Stimulated activated CD8-positive, alpha-beta memory T cell treated with anti-CD3 and anti-CD28 coated beads, Interleukin-7, amount 100 ng/mL, for 1 hour (primary cell): ENCODE data around the gene A1BG.

ENCODE experiments used
- DNase-seq, 2 donors: peaks; one replicate each; pipeline ENCODE4 v3.0.0-alpha.2; 2020; ENCODE audit warnings: low read depth in 2 of 2

Gene A1BG, protein sequence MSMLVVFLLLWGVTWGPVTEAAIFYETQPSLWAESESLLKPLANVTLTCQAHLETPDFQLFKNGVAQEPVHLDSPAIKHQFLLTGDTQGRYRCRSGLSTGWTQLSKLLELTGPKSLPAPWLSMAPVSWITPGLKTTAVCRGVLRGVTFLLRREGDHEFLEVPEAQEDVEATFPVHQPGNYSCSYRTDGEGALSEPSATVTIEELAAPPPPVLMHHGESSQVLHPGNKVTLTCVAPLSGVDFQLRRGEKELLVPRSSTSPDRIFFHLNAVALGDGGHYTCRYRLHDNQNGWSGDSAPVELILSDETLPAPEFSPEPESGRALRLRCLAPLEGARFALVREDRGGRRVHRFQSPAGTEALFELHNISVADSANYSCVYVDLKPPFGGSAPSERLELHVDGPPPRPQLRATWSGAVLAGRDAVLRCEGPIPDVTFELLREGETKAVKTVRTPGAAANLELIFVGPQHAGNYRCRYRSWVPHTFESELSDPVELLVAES

DNA sequence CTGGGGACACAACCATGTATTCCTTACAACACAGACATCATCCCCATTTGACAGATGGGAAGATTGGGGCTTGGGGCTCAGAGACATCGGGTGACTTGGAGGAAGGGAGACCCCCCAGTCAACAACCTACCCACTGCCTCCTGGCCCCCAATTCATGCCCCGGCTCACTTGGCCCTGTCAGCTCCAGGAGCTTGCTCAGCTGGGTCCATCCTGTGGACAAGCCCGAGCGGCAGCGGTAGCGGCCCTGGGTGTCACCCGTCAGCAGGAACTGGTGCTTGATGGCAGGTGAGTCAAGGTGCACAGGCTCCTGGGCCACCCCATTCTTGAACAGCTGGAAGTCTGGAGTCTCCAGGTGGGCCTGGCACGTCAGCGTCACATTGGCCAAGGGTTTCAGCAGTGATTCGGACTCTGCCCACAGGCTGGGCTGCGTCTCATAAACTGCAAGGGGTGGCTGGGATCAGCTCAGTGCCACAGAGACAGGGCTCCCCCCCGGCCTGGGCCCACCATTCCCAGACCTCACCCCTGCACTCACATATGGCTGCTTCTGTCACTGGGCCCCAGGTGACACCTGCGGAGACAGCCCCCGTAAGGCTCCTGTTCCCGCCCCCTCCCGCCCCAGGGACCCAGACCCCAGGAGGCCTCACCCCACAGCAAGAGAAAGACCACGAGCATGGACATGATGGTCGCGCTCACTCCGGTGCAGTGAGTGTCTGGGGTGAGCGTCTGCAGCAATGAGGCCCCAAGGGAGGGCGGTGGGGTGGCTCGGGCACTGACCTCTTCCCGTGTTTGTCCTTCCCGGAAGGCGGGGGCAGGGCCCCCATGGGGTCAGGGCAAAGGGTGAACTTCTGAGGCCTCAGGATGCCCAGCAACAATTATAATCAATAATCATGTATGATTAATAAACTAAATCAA, at the start of gene A1BG:
TSS of gene A1BG (minus strand) at position 733 of the 912 bp plus-strand sequence. CDS start at position 678, 55 bp downstream.
- no peak for DNase-seq

DNA sequence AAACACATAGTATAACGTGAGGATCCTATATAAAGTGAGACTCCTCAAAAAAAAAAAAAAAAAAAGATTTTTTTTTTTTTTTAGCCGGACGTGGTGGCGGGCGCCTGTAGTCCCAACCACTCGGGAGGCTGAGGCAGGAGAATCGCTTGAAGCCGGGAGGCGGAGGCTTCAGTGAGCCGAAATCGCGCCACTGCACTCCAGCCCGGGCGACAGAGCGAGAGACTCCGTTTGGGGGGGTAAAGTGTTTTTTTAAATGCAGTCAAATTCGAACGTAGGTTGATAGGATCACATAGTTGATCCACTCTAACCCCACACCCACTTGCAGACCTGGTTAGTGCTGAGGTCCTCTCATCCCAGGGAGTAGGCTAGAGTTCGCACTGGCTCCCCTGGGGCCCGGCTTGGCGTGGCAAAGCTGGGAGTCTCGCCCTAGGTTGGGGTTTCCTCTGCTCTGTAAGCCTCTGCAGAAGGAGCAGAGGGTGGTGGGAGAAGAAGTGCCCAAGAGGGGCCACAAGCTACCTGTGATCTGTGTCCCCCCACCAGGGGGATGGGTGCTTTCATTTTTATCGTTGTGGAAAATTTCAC, 48.6 kb upstream of the A1BG start:
- no peak for DNase-seq

DNA sequence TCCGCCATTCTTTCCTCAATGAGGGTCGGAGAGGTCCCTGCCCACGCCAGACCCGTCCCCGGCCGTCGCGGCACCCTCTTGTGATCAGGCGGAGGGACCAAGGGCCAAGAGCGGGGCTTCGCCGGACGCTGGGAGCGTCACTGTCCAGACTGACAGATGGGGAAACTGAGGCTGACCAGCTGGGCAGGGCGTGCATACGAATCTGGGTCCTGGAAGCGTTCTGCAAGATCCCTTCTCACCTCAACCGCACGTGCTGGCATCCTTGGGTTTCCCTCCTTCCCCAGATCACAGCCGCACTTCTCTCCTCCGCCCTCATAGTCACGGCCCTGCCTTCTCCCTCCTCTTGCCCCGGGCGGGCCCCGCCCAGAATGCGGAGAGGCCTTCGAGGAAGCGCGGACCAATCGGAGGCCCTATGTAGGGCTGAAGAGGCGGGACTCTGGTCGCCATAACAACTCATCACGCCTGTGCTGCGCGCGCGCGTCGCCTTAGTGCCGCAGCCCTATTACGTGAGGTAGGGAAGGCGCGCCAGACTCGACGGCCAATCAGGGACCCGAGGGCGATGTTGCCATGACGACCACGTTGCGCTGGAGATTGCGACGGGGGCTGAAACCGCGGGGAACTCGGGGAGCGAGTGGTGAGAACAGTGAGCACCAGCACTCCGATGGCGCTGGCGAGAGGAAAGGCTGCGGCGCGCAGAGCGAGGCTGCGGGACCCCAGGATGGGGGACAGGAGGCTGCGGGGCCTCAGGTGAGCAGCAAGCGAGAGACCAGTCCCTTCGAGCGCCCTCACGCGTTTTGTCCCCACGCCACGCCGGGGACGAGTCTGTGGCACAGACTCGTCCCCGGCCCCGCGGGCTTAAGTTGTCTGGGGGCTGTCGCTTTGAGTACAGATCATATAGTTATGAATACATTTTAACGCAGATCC, 47.9 kb upstream of the A1BG start:
- peak; percentile 97 to 98 for DNase-seq

DNA sequence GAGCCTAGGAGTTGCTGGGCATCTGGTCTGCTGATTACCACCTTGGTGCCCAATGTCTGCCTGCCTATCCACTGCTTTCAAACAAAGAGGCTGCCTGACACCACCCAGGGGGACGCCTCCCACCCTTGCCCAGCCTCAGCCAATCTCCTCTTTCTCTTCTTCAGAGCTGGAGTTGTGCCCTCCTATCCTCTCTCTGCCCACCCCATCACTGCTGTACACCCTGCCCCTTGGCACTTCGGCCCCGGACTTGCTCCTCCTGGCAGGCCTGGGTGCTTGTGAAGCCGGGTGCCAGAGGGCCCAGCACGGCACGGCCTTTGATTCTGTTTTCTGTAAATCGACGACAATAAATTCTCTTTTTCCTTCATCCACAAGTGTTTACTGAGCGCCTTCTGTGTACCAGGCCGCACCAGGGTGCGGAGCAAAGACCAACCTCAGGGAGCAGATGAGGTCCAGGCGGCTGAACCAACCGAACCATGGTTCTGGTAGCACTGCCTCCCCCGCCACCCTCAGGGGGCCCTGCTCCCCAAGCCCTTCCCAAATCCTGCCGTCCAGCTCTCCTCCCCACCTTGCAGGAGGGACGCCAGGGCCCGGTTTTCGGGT, 47.1 kb upstream of the A1BG start:
- no peak for DNase-seq

DNA sequence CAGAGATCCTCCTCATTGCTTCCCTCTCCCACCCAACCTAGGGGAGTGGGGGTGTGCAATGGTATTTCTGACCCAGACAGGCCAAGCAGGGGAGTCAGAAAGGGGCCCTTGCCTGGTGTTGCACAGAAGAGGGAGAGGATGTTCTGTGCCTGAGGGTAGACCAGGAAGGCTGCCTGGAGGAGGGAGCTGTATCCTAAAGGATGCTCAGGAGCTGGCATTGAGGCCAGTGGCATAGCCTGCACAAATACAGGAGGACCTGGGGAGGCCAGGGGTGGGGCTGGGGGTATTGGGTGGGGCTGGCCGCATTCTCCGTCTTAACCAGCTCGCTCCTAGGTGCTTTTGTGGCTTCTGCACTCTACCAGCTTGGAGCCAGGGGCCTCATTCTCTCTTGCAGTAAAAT, 46.6 kb upstream of the A1BG start:
- no peak for DNase-seq

DNA sequence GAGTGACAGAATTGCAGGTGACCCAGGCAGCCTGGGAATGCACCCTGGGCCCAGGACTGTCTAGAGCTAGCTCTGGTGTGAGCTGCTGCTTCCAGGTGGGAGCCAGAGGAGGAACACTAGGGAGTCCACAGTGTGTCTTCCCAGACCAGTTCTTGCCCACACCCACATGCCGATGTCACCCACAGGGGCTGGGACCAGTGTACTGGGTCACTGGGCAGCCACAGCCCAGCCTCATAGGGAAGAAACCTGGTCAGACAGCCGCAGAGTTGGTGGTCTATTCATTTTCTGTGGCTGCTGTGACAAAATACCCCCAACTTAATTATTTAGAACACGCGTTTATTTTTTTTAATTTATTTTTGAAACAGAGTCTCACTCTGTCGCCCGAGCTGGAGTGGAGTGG, 45.3 kb upstream of the A1BG start:
- no peak for DNase-seq

DNA sequence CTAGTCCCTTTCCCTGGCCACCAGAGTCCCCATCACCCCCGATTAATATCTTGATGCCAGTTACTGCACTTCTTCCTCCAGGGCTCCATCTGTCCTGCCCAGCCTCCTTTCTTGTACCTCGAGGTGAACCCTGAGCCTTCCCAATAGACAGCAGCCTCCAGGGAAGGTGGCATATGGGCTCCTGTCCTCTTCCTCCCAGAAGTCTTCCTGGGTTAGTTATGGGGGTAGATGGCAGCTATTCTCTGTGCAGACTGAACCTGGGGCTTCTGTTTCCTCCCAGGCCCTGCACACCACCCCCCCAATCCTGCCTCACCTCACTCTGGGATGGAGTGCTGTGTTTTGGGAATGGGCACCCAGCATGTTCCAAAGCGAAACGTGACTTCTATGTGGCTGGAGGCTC, 44.8 kb upstream of the A1BG start:
- DNase-seq, result no peak

DNA sequence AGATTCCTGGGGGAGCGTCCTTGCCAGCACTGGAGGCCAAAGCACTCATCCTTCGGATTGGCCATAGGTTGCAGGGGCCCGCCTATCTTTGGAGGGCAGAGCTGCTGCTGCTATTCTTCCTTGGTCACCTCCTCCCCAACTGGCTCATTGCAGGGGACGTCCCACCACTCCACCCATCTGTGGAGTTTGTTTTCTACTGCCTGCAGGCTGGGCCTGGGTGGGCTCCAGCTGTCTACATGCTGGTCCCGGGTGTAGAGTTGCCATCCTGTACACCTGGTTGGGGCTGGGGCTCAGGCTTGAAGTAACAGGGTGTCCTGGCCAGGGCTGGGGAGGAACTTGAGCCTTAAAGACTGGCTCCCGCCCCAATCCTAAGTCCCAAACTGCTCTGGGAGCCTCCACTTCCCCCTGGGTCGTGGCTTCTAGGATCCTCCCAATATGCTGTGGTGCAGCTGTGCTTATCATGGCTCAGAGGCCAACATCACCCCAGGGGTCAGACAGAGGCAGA, 44.3 kb upstream of the A1BG start:
- DNase-seq, result no peak

DNA sequence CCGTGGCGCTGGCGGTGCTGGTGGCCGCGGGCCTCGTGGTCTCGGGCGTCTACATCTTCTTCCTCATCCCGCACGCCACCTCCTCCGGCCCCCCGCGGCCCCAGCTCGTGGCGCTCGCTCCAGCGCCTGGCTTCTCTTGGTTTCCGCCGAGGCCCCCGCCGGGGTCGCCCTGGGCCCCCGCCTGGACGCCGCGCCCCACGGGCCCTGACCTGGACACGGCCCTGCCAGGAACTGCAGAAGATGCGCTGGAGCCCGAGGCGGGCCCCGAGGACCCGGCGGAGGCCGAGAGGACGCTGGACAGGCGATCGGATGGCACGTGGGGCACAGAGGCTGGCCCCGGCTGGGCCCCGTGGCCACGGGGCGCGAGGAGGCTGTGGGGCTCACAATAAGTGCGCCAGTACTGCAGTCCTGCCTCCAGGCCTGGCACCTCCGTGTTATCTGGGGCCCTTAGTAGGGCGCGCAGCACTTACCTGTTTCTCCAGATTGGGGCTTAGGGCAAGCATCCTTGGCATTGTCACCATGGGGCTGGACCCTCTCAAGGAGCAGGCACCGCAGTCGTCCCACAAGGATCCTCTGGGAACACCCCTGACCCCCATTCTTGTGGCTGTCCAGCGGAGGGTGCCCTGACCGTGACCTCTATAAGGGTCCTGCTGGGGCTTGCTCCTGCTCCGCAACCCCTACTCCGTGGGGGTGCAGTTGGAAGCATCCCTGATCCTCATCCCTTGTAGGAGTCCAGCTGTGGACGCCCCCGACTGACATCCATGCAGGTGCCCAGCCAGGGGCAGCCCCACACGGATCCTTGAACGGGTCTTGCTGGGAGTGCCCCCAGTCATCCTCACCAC, 43.6 kb upstream of the A1BG start:
- no peak for DNase-seq

DNA sequence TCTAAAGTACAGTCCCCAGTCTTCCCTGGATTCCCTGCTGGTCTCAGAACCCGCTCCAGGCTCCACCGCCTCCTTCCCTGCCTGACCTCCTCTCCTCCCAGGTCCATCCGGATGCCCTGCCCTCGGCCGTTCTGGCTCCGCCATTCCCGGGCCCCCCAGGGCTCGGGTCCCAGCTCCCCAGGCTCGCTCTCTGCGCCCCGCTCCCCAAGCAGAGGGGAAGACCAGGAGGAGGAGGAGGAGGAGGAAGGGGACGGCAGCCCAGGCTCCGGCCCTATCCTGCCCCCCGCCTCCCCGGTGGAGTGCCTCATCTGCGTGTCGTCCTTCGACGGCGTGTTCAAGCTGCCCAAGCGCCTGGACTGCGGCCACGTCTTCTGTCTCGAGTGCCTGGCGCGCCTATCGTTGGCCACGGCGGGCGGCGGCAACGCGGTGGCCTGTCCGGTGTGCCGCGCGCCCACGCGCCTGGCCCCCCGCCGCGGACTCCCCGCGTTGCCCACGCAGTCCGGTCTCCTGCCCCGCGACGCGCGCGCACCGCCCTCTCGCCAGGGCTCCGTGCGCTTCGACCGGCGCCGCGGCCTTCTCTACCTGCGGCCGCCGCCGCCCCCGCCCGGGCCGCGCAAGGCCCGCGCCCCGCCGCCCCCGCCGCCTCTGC, 42.8 kb upstream of the A1BG start:
- DNase-seq, result no peak

DNA sequence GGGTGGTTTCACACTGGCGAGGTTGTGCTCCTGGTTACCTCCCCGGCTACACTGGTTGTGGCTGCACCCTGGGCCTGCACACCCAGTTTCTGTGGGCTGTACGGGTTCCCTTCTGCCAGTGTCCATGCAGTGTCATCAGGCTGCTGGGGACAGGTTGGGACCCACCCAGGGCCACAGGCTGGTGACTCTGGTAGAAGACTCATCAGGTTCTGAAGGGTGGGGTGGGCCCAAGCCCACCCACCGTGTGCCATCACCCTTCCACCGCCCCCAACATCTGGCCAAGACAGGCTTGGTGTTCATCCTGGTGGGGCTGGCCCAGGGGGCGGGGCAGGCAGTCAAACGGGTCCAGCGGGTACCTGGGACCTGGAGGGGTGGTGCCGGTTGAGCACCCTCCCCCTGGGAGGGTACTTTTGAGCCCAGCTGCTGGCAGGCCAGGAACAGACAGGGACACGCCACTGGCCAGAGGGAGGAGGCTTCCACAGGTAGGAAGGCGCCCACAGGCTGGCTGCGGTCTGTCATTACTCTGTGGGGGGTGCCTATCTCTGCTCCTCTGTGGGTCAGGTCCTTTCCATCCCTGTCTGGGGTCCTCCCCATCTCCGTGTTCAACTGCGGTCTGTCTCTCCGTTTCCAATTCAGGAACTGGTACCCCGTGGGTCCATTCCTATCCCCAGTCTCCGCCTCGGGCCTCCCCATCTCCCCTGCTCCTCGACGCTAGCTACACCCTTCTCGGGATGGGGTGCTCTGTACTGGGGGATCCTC, 42.1 kb upstream of the A1BG start, which contains the start of gene RNF225:
TSS of gene RNF225 (plus strand) at position 437 of the 759 bp plus-strand sequence. CDS start 434 bp downstream, outside the sequence.
- no peak for DNase-seq

DNA sequence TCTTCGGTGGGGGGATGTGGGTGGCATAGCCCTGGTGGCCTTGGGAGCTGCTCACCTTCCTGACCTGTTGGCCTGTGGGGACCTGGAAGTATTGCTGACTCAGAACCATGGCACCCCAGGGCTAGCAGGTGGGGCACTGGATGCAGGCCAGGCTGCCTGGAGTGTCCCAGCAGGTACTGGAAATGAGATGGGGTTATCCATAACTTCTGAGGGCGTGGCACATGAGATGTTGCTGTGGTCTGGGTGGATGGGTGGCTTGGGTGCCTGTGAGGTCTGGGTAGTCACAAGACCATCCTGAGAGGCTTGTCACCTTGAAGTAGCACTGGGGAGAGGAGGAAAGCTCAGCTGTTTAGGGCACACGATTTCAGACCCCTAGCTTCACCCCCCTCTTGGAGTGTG, 41.5 kb upstream of the A1BG start:
- no peak for DNase-seq

DNA sequence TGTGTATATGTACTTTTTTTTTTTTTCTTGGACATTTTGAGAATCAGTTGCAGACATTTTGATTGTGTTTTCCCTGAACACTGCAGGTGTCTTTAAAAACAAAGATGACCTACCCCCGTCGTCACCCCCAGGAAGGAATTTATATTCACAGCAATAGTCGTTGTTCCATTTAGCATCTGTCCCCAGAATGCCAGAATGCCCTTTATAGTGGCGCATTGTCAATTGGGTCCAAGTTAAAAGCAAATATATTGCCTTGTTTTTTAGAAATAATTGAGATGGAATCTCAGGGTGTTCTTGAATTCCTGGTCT, 40.4 kb upstream of the A1BG start:
- no peak for DNase-seq

DNA sequence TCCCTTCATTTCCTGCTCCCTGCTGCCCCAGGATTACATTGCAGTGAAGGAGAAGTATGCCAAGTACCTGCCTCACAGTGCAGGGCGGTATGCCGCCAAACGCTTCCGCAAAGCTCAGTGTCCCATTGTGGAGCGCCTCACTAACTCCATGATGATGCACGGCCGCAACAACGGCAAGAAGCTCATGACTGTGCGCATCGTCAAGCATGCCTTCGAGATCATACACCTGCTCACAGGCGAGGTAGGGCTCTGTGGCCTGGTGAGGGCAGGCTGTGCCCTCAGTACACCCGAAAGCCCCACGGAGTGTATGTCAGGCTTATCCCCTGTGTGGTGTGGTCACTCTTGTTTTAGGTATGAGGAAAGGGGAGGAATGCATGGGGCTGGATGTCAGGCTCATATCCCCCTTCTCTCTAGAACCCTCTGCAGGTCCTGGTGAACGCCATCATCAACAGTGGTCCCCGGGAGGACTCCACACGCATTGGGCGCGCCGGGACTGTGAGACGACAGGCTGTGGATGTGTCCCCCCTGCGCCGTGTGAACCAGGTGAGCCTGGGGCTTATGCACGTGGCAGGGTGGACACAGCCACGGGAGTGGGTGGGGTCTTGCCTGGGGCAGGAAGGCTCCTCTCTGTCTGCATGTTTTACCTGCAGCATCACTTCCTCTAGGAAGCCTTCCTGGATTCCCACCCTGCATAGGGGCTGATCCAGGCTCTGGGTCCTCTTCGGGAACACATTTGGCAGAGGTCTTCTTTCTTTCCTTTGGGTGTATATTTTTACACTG, 39.8 kb upstream of the A1BG start:
- no peak for DNase-seq

DNA sequence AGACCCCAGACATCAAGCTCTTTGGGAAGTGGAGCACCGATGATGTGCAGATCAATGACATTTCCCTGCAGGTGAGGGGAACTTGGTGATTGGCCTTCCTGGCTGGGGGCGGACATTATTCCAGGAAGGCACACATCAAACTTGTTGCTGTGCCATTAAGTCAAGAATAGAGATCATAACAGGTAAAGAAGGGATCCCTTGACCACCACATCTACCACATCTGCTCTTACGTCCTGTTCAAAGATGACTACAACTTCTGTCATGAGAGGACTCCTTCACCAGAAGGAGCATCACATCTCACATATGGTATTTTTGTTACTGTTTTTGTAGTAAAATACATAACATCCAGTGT, 34.9 kb upstream of the A1BG start:
- DNase-seq, result no peak

DNA sequence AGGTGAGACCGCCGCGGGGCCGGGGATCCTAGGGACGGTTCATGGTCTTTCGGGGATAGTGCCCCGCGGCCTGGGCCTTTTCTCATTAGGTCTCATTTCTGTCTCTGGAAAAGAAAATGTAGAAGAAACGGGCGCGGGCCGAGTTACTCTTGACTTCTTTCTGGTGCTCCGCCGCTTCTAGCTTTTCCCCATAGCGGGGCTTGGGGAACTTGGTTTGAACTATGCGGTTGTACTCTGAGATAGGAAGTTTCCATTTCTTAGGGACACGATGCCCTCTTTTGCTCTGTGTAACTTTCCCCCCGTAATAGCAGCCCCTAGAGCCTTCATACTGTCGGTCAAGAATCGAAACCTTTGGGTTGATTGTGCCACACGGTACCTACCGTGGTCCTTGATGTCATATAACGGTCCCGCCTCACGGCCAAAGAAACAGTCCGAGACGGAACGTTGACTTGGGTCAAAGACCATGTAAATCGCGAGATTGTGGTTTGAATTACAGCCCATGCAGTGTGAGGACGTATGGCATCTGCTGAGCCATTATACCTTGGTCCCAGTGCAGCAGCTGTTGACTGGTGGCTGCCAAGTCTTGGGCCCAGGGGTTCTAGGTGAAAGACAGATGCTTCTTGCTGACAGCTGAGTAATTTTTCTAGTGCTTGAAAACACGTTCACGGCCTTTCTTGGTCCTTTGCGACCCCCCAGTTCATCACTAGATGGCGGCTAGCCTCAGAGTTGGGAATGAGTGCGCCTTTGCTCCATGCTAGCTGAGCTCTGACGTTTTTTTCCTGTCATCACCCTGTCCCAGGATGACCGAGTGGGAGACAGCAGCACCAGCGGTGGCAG, 34.3 kb upstream of the A1BG start:
- no peak for DNase-seq
